NOMO-1 treated with dmso at 0.1 percent for 144 hours (cell line): Measurements from ENCODE around the gene EPHB3.
"Not testable (repeated sequence)": the region's sequence is repeated elsewhere in the genome, so short reads cannot be mapped to it uniquely, and the experiment has no call there.

Experiments used
- DNase-seq: peaks from one replicate; lab custom pipeline; 2025; ENCODE audit not compliant: unreplicated experiment; lab: John Stamatoyannopoulos, UW

Gene EPHB3

DNA sequence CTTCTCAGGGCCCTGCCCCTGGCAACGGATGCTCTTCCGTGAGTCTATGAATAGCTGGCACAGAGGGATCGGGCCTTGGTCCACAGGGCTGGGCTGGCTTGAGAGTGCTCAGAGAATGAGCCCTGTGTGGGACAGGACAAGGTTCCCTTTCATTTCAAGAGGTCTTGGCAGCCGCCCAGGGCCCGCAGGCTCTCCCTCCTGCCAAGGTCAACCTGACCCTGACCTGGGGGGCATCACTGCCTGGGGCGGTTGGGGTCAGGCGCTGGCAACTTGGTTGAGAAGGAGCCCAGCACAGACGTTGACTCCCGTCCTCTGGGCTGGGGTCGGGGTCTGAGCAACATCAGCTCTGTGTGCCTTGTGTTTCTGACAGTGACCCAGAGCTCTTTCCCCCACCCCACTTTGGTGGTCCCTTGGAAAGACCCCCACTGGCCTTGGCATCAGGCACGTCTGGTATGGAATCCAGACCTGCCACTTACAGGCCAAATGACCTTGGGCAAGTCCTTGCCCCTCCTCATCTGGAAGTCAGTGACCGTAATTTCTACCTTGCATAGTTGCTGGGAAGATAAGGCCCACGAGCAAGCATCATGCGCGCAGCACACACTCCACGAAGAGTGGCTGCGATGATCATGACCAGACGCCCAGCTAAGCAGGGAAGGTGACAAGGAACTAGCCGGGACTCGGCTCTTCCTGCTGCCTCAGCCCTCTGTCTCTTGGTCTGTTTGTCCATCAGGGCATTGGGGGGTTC lies 36.4 kb downstream of the EPHB3 start:
- no peak for DNase-seq

GRCh38 chr3:184598574-184598927 lies 37.0 kb downstream of the EPHB3 start:
- no peak for DNase-seq

DNA sequence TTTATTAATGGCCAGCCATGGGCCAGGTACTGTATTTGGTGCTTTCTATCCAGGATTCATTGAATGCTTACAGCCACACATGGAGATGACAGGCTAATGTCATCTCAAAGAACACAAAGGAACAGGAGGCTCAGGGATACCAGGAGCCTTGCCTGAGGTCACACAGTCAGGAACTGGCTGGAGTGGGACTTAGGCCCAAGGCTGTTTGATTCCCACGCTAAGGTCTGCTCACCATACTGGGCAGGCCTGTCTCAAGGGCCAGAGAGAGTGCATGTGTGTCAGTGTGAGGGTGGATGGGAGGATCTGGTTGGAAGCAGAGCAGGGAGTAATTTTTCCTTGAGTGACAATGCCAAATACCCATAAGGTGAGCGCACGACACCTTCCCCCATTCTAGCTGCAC lies 37.6 kb downstream of the EPHB3 start:
- no peak for DNase-seq

GRCh38 chr3:184600685-184601377 lies 39.2 kb downstream of the EPHB3 start:
- DNase-seq, result no peak

DNA sequence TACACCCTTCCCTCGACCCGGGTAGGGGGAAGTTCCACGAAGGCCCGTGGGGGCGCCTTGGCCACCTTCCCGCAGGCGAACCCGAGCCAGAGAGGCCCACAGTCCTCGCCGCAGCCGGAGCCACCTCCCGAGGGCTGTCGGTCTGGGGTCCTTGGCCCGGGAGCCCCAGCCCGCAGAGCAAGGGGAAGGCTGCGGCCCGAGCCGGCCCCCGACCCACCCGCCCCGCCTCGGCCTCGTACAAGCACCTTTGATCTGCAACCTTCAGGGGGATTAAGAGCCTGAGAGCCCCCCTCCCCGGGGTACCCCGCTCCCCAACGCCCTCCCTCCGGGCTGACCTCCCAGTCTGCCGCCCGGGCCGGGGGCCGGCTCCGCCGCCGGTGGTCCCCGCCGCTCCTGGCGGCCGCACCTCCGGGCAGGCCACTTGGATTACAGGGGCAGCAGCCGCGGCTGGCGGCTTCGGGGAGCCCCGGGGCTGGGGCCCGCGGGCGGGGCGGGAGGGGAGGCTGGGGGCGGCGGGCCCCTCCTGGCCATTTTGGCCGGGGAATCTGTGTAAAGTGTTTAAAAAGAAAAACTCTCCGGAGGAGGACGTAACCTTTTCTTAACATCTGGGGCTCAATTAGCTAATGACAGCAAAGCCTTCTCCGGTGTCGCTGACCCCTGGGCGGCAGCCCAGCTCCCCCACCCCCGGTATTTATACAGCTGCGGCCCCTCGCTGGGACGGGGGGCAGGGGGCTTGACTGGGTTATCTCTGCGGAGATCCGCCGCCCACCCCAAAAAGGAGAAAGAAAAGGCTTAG lies 40.2 kb downstream of the EPHB3 start:
- DNase-seq, result no peak

DNA sequence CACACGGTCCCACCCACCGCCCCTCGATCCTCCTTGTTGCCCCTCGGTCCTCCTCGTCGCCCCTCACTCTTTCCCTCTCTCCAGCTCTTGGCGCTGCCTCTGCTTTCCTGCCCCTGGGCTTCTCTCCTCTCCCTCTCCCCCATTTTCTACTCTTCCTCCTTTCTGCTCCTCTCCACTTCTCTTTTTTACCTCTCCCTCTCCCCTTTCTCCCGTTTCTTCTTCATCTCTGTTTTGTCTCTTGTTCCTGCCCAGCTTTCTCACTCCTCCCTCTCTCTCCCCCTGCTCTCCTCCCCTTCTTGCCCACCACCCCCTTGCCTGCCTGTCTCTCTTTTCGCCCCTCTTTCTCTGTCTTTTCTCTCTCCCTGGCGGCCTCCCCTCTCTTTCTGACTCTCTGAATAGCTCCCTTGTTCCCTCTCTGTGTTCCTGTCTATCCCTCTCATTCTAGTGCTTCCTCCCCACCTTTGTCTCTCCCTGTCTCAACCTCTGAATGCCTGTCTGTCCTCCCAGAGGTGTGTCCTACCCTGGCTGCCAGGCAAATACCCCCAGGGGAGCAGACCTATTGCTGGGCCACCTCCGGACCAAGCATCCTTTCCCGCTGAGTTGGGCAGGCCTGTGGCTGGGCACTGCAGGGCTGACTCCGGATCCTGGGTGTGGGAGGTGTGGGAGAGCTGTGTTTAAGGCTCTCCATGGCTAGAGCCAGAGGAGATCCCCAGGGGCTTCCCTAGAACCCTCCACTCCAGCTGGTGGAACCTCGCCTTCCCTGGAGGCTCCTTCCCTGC lies 41.0 kb downstream of the EPHB3 start:
- peak; percentile 48 for DNase-seq

- DNase-seq, result no peak
These were observed 41.8 kb downstream of the EPHB3 start for GRCh38 chr3:184603151-184604030.

- no peak for DNase-seq
These were observed 42.5 kb downstream of the EPHB3 start for GRCh38 chr3:184604039-184604601.

- no peak for DNase-seq
These were observed 43.2 kb downstream of the EPHB3 start for GRCh38 chr3:184604615-184605290.

- peak; percentile 23 for DNase-seq
These were observed 46.6 kb downstream of the EPHB3 start for GRCh38 chr3:184608209-184608608.

GRCh38 chr3:184609476-184610244 lies 48.1 kb downstream of the EPHB3 start:
- DNase-seq, result no peak

DNA sequence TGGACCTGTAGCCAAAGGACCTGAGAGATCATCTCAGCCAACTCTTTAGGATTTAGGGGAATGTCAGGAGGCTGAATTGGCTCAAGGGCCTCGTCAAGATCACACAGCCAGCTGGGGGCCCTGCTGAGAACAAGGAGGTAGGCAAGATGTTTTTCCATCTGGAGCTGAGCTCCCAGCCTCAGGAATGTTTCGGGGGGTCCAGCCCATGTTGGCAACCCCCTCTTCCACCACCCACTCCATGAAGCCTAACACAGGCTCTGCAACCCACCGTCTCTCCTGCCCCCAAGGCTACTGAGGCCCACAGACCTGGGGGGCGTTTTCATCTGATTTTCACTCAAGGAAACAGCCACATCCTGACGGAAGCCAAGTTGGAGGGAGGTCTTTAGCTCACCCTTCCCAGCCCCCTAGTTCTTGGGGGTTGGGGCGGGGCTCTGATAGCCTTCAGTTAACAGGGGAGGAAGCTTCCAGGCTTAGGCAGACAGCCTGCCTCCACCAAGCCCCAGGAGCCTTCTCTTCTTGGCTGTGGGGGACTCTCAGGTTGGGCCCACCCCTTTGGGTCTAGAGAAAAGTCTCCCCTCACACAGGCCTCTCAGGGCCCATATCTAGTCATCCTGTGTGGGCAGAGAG lies 48.8 kb downstream of the EPHB3 start:
- DNase-seq, result no peak

GRCh38 chr3:184611607-184612281 lies 50.2 kb downstream of the EPHB3 start:
- DNase-seq, result no peak

DNA sequence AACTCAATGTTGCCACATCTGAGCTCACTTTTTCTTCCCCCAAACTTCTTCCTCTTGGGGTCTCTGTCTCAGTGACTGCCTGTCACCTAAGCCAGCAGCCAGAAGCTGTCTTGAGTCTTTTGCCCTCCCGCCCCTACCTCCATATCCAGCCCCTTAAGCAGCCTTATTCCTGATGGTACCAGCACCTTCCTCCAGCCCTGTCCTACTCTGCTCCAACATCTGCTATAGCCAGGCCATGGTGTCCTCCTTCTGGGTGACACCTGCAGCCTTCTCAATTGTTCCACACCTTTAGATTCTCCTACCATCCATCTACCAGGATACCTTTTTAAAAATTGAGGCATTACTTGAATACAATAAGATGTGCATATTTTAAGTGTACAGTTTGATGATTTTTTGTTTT lies 53.8 kb downstream of the EPHB3 start:
- DNase-seq, result no peak

DNA sequence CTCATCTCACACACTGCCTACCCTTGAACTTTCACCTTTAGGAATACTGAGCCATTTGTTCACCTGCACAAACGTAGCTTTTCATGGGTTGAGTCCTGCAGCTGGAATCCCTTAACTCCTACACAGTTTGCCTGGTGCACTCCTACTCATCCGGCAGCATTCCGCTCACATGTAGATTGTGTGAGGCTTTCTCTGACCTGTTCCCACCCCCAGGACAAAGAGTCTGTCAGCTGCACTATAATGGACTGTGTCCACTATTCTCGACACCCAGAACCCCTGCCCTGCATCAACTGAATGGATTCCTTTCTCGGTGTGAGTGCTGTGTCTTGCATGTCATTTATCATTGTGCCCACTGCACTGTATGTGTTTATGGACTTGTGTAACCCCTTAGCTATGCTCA lies 54.9 kb downstream of the EPHB3 start:
- no peak for DNase-seq

DNA sequence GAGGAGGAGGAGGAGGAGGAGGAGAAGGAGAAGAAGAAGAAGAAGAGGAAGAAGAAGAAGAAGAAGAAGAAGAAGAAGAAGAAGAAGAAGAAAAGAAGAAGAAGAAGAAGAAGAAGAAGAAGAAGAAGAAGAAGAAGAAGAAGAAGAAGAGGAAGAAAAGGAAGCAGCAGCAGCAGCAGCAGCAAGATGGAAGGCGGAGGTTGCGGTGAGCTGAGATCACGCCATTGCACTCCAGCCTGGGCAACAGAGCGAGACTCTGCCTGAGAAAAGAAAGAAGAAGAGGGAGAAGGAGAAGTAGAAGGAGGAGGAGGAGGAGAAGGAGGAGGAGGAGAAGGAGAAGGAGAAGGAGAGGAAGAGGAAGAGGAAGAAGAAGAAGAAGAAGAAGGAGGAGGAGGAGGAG lies 55.7 kb downstream of the EPHB3 start:
- not testable (repeated sequence) for DNase-seq

GRCh38 chr3:184618811-184619210 lies 57.2 kb downstream of the EPHB3 start:
- DNase-seq, result no peak

- no peak for DNase-seq
These were observed 57.8 kb downstream of the EPHB3 start for GRCh38 chr3:184619369-184619768.
